GM19372 (cell line): ENCODE measurements around the gene OTUD1.
"Not testable (repeated sequence)": the region's sequence is repeated elsewhere in the genome, so short reads cannot be mapped to it uniquely, and the experiment has no call there.

Experiments used
- ATAC-seq: cut with Tn5 transposase; IDR thresholded peaks from one replicate; pipeline ENCODE4 v1.9.1; 2021; ENCODE audit warnings: mild to moderate bottlenecking, low read depth, moderate library complexity; ENCODE audit not compliant: unreplicated experiment

OTUD1 gene, protein sequence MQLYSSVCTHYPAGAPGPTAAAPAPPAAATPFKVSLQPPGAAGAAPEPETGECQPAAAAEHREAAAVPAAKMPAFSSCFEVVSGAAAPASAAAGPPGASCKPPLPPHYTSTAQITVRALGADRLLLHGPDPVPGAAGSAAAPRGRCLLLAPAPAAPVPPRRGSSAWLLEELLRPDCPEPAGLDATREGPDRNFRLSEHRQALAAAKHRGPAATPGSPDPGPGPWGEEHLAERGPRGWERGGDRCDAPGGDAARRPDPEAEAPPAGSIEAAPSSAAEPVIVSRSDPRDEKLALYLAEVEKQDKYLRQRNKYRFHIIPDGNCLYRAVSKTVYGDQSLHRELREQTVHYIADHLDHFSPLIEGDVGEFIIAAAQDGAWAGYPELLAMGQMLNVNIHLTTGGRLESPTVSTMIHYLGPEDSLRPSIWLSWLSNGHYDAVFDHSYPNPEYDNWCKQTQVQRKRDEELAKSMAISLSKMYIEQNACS

DNA sequence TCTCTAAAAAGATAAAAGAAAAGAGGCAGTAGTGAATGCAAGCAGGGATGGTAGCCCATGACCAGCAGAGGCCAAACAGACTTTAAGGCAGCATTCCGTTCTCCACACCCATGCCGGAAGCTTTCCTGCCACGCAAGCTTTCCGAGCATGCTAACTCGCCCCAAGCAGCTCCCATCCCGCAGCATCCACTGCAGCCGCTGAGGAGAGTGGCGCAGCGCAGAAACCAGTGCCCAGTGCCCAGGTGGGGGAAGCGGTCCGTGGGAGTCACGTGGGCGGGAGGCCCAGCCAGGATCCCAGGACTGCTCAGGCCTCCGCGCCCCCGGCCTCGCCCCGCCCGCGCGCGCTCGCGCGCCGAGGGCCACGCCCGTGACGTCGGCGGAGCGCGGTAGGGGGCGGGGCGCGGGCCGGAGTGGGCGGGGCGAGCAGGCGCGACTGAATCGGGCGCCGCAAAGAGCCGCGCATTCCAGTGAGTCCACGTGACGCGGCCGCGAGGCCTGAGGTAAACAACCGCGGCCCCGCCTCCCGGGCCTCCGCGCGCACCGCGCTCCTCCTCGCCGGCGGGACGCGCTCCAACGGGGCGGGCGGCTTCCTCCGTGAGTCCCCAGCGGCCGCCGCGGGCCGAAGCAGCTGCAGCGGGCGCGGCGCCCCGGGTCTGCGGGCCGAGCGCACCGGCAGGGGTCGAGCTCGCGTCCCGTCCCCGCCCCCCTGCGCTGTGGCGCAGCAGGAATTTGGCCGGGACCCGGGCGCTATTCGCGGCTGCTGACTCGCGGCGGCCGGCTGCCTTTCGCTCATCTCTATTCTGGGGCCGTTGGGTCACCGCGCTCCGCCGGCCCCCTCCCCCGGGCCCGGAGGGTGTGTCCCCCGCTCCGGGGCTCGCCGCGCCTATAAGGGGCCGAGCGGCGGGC lies at the start of gene OTUD1:
OTUD1 (plus strand) TSS at position 529 of the 905 bp plus-strand sequence. CDS start 383 bp downstream, outside the sequence.
- ATAC-seq = peak; percentile 79

DNA sequence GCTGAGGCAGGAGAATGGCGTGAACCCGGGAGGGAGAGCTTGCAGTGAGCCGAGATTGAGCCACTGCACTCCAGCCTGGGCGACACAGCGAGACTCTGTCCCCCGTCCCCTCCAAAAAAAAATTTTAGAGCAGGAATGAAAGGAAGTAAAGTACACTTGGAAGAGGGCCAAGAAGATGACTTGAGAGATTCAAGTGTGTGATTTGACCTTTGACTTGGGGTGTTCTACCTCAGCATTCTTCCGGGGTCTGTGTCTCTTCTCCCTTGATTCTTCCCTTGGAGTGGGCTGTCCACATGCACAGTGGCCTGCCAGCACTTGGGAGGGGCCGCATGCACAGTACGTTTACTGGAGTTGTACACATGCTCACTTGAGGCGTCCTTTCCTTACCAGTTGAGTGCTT lies 48.5 kb upstream of the OTUD1 start:
- ATAC-seq = not testable (repeated sequence)

DNA sequence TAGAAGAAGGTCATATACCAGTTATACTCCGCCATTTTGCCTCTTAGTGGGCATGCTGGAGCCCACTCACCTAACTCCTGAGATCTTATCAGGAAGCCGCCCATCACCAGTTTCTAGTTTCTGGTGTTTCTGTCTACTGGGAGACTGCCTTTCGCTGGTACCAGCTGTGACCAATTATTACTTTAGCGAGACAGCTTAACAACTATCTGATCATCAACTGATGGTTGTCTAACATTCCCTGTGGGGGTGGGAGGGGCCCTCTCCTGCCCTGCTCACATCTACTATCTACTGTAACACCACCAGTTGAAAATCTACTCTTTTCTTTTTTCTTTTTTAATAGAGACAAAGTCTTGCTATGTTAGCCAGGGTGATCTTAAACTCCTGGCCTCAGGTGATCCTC lies 48.1 kb upstream of the OTUD1 start:
- ATAC-seq = no peak

DNA sequence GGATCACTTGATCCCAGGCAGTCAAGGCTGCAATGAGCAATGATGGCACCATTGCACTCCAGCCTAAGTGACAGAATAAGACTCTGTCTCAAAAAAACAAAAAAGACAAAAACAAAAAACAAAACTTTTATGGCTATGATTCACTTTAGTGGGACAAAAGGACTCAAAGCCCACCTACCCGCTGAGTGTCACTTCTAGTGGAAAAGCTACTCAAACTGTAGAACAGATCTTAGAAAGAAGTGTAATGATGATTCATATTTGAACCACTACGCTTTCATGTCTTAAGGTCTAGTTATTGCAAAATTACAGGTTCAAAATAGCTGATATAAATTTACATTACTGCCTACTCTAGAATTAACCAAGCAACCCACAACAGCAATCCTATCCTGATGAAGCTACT lies 47.1 kb upstream of the OTUD1 start:
- ATAC-seq = no peak

DNA sequence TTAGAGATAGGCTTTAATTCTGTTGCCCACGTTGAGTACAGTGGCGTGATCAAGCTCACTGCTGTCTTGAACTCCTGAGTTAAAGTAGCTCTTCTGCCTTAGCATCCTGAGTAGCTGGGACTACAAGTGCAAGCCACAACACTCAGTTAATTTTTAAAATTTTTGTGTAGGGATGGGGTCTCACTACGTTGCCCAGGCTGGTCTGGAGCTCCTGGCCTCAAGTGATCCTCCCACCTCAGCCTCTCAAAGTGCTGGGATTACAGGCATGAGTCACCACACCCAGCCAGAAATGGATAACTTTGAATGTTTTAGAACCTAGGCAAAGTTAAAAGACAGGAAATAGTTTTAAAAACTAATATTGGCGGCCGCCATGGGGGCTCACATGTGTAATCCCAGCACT lies 43.9 kb upstream of the OTUD1 start:
- ATAC-seq = no peak

DNA sequence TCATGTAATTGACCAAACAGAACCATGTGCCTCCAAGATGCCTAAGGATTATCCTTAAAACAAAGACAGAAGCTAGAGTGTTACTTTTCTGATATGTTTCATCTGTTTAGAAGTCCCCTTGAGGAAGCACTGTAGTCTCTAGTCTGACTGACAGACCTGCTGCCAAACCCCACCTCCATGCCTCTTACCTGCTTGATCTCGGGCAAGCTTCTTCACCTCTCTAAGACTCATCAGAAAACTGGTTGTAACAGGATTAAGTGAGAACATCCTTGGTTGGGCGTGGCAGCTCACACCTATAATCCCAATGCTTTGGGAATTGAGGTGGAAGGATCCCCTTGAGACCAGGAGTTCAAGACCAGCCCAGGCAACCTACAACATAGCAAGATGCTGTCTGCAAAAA lies 42.2 kb upstream of the OTUD1 start:
- no peak for ATAC-seq

DNA sequence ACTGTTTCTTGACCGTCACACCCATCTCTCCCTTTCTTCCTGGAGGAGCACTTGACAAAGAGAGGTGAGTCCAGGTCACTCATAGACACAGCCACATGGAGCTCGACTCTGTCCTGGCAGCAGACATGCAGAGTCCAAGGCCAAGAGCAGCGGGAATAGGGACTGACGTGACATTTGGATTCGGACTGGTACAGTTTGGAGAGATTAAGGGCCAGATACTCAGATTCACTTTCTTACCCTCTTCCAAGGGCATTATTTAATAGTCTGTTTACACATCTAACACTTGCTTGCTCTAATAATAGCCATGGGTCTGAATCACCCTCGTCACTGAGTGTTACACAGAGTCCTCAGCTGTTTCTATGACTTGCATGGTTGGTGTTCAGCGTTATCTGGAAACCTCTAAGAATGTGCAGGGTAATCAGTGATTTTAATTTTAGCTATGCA lies 39.2 kb upstream of the OTUD1 start:
- ATAC-seq = no peak

DNA sequence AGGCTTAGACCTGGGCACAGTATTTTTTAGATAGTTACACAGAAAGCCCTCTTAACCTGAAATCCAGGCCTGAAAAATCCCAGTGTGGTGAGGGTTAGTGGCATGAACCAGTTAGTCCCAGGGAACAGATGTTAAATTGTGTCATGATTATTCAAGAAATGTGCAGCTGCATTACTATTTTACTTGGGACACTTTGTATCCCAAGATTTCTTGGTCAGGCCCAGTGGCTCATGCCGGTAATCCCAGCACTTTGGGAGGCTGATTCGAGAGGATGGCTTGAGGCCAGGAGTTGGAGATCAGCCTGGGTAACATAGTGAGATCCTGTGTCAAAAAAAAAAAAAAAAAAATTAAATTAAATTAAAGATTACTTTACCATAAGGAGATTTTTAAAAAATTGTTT lies 36.0 kb upstream of the OTUD1 start:
- ATAC-seq = no peak

DNA sequence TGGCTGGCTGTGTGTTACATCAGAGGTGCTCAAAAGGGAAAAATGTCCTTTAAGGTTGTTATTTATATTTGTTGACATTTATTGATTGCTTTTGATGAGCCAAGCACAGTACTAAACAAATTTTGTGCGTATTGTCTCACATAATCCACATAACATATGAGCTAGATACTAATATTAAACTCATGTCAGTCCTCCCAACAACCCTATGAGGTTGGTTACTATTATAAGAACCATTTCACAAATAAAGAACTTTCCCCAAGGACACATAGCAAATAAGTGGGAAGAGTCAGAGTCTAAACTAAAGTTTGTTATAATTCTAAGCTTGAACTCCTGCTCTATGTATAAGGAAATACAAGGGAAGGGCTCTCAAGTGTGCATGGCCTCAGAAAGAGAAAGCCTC lies 35.6 kb upstream of the OTUD1 start:
- no peak for ATAC-seq

DNA sequence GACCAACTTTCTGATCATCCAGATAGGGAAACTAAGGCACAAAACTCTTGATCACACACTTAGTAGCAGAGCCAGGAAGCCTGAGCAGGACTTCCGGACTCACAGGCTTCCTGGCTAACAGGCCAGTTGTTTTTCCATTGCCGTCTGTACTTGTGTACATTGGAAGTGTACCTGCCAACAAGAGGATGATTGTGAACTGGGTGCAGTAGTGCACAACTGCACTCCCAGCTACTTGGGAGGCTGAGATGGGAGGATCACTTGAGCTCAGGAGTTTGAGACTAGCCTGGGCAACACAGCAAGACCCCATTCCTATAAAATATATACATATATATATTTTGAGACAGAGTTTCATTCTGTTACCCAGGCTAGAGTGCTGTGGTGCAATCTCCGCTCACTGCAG lies 35.2 kb upstream of the OTUD1 start:
- ATAC-seq = no peak

DNA sequence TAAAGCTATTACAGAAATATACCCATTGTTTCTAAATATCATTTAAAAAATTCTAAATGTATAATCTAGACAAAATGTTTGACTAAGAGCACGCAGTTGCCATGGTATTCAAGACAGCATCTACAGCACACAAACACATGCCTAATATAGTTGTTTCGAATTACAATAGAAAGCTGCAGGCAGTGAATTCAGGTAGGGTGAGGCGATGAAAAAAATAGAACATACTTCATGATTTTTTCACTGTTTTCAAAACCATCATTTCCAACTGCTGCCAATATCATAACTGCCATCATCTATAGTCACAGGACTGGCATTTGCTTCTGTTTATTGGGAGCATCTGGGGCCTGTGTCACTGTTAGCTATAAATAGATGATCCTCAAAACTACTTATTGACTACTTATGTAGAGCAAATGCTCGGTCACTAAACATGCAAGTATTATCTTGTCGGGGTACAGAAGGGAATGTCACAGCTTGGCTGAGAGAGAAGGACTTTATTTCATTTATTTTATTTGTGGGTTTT lies 34.4 kb upstream of the OTUD1 start:
- no peak for ATAC-seq

DNA sequence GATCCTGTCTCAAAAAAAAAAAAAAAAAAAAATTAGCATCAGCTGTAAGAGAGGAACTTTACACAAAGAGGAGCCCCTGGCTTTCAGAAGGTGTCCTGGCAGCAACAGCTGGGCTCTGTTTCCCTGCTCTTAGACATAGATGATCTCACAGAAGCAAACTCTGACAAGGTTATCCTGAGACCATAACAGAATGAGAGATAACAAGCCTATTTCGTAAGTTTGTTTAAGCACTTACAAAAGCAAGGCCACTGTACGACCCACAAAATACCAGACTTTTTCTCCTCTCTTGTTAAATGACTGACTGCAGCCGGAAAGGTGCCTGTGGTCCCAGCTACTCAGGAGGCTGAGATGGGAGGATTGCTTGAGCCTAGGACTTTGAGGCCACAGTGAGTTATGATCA lies 33.3 kb upstream of the OTUD1 start:
- ATAC-seq = no peak

DNA sequence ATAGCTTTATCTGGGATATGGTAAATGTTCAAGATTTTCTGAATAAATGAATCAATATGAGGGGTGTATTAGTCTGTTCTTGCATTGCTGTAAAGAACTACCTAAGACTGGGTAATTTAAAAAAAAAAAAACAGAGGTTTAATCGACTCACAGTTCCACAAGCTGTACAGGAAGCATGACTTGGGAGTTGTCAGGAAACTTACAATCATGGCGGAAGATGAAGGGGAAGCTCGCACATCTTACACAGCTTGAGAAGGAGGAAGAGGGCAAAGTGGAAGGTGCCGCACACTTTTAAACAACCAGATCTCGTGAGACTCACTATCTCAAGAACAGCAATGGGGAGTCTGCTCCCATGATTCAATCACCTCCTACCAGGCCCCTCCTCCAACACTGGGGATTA lies 32.5 kb upstream of the OTUD1 start:
- no peak for ATAC-seq

DNA sequence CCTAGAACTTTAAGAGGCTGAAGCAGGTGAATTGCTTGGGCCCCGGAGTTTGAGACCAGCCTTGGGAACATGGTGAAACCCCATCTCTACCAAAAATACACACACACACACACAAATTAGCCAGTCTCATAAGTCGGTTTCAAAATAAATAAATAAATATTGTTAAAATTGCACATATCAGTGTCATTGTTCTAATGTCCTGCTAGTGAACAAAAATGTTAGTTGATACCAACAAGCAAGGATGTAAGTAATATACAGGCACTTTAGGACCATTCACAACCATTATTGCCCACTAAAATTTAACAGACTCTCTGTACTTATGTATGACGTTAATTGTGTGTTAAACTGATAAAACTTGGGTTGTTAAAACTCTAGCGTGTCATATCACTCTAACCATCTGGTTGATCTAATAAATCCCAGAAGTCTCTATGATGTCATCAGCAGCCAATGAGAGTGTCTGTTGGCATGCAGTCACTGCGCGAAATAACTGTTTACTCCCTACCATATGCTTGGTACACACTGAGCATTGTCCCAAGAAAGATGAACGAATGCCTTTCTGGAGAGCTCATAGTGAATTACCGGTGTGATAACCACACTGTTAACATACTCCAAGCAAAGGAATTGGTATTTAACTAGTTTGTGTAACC lies 30.4 kb upstream of the OTUD1 start:
- no peak for ATAC-seq

DNA sequence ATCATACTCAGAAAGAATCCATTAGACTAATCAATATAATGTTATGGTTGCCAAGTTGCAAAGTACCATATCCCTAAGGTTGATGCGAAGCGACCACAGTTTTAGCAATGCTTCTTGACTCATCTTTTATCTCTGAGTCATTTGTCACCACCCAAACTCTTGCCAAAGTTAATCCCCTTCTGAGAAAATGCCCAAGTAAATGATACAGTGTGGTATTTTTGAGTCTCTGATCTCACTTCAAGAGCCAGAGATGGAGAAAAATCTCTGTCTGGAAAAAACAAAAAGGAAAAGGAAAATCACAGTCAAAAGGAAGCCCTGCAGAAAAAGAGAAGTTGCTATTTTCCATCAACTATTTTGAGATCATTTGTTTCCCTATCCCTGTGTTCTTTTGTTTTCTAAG lies 26.7 kb upstream of the OTUD1 start:
- no peak for ATAC-seq

DNA sequence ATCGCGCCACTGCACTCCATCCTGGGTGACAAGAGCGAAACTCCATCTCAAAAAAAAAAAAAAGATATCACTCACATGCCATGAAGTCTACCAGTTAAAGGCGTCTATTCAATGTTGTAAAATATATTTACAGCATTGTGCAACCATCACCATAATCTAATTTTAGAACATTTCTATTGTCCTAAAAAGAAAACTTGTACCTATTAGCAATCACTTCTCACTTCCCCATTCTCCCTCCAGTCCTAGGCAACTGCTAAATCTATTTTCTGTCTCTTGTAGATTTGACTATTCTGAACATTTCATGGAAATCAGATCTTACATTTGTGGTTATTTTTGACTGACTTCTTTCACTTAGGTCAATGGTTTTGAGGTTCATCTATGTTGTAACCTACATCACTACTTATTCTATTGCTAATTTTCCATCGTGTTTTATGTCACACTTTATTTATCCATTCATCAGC lies 25.2 kb upstream of the OTUD1 start:
- peak; percentile 90 for ATAC-seq

DNA sequence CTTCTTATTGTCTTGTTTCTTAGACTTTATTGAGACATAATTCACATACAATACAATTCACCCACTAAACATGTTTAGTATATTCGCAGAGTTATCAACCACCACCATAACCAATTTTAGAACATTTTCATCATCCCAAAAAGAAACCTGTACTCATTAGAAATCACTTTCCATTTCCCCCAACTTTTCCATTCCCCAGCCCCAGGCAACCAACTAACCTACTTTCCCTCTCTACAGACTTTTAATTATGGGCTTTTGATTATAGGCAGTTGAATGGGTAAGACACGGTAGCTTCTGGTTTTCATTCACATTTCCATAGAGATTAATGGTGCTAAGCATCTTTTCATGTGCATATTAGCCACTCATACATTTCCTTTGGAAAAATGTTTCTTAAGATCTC lies 24.2 kb upstream of the OTUD1 start:
- ATAC-seq = no peak

DNA sequence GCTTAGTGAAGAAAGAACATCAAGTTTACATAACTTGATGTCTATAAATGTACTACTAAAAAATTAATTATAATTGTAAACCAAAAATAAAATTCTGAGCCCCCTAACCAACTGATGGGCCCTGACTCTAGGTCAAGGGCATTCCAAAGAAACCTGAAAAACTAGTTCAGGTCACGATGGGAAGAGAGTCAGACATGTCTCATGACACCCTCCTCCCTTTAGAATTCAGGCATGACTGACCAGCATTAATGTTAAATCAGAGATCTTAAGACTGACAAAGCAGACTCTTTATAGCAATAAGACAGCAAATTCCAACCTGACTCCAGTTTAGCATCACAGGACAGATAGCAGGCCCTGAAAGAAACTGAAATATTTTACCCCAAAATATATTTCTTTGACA lies 21.6 kb upstream of the OTUD1 start:
- ATAC-seq = no peak

DNA sequence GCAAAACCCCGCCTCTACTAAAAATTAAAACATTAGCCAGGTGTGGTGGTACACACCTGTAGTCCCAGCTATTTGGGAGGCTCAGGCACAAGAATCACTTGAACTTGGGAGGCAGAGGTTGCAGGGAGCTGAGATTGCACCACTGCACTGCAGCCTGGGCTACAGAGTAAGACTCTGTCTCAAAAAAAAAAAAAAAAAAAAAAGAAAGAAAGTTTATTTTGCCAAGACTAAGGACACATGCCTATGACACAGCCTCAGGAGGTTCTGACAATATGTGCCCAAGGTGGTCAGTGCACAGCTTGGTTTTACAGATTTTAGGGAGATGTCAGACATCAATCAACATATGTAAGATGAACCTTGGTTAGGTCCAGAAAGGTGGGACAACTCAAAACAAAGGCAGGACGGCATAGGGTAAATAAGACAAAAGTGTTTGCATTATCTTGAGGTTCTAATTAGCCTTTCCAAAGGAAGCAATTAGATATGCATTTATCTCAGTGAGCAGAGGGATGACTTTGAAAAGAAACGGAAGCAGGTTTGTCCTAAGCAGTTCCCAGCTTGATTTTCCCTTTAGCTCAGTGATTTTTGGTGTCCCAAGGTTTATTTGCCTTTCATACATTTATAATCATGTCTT lies 20.7 kb upstream of the OTUD1 start:
- no peak for ATAC-seq

DNA sequence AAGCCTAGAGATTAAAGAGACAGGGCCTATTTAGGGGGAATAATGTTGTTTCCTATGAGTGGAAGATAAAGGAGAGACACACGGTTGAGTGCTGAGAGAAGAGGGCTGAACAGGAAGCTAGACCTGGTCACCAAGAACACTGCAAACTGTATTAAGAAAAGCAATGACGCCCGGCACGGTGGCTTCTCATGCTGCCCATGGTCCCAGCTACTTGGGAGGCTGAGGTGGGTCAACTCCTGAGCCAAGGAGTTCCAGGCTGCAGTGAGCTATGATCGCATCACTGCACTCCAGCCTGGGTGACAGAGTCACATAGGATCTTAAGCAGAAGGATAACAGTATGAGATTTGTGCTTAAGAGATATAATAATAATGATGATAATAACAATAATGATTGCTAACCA lies 19.7 kb upstream of the OTUD1 start:
- ATAC-seq = no peak
